GM19035 (cell line): ENCODE results near the gene ERICH4.

Experiments used
- ATAC-seq: cut with Tn5 transposase; IDR thresholded peaks from one replicate; pipeline ENCODE4 v1.9.1; 2021; ENCODE audit not compliant: unreplicated experiment

Gene ERICH4

GRCh38 chr19:41413947-41414346 lies 29.0 kb upstream of the ERICH4 start:
- ATAC-seq = no peak

GRCh38 chr19:41414461-41414860 lies 28.5 kb upstream of the ERICH4 start:
- no peak for ATAC-seq

- ATAC-seq = no peak
These were observed 27.8 kb upstream of the ERICH4 start for GRCh38 chr19:41415154-41415571.

- ATAC-seq = no peak
These were observed 26.7 kb upstream of the ERICH4 start for GRCh38 chr19:41416194-41416674.

- ATAC-seq = no peak
These were observed 22.7 kb upstream of the ERICH4 start for GRCh38 chr19:41420101-41420880.

GRCh38 chr19:41421314-41421713 lies 21.6 kb upstream of the ERICH4 start:
- no peak for ATAC-seq

GRCh38 chr19:41421973-41422372 lies 21.0 kb upstream of the ERICH4 start:
- ATAC-seq = no peak

- ATAC-seq = no peak
These were observed 20.5 kb upstream of the ERICH4 start for GRCh38 chr19:41422456-41422855.

GRCh38 chr19:41422955-41423354 lies 20.0 kb upstream of the ERICH4 start:
- no peak for ATAC-seq

- ATAC-seq = no peak
These were observed 18.4 kb upstream of the ERICH4 start for GRCh38 chr19:41424335-41425173.

GRCh38 chr19:41425174-41426115 lies 17.5 kb upstream of the ERICH4 start:
- no peak for ATAC-seq

- ATAC-seq = no peak
These were observed 16.7 kb upstream of the ERICH4 start for GRCh38 chr19:41426116-41426841.

- no peak for ATAC-seq
These were observed 15.9 kb upstream of the ERICH4 start, which contains the start of gene B3GNT8 for GRCh38 chr19:41426952-41427646. Gene B3GNT8 (minus strand): TSS chr19:41427374. CDS start chr19:41426778, 596 bp downstream.

GRCh38 chr19:41427647-41428480 lies 15.1 kb upstream of the ERICH4 start:
- no peak for ATAC-seq

GRCh38 chr19:41428481-41428859 lies 14.5 kb upstream of the ERICH4 start:
- ATAC-seq = no peak

- ATAC-seq = no peak
These were observed 12.0 kb upstream of the ERICH4 start for GRCh38 chr19:41430922-41431321.

GRCh38 chr19:41431426-41432386 lies 11.2 kb upstream of the ERICH4 start:
- no peak for ATAC-seq

GRCh38 chr19:41433171-41433570 lies 9.8 kb upstream of the ERICH4 start:
- no peak for ATAC-seq
